ENCODE results near the gene NR2C2. TPM values are rescaled to one million over a fixed set of nuclear protein-coding genes. Genes with fewer than 3 reads are reported as not detected.
A peak's percentile ranks its signal among the peaks of the same experiment; 100 is the strongest.

NR2C2 gene
- total RNA-seq, 2 experiments from 2014 or later, result 35.9 to 62.1 TPM

DNA sequence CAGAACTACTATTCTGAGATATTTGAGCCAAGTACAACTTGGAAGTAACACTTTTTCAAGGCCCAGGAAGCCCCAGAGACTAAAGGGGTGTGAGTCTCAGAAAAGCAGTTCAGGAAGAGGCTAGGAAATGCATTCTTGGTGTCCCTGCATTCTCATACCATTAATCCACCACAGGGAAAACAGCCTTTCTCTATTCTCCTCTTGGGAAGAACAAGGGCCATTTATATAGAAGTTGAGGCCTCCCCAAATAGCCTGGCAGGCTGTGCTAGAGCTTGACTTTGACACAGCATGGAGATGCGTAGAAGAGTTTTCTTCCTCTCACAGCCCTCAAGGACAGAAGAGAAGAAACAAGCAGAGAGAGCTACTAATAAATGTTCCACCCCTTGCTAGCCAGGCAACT is 5.5 kb upstream of the NR2C2 start:
- POLR2A ChIA-PET, result no interaction called here
- CTCF ChIA-PET (ENCODE audit: unreplicated experiment), result interaction anchor here (0.6 kb wide), 1 partner anchor 73 kb away, joined by 3 read pairs; no protein-coding TSS in a partner anchor
- H4K20me1 ChIP-seq (ENCODE audit: insufficient read depth, low read length), result peaks cover 25% of the 10 kb centered on the region; the same call in 1 of the 2 replicates
- H3K36me3 ChIP-seq (ENCODE audit: insufficient read depth, low read length), result peaks cover 43% of the 10 kb centered on the region
- H3K9me2 ChIP-seq (ENCODE audit: insufficient read depth, low read length), result no peaks in the 10 kb centered on the region
- H3K79me2 ChIP-seq (ENCODE audit: insufficient read depth, low read depth, low read length), result peaks cover 33% of the 10 kb centered on the region
- no TSS peak for BruUV-seq (replicated peaks)
- H3K27ac ChIP-seq (ENCODE audit: low read depth, low read length, poor library complexity, severe bottlenecking), result no peak overlapping the region
- no peak for TF ChIP-seq EZH2phosphoT487 (IDR thresholded peaks at IDR 0.05; ENCODE audit: borderline replicate concordance, low read depth, low read length)
- peaks cover 9% of the 10 kb centered on the region for H3K4me1 ChIP-seq (ENCODE audit: insufficient read depth, low read length, poor library complexity, severe bottlenecking)
- intact Hi-C loops (cut with micrococcal nuclease; ENCODE audit: unreplicated experiment), result no loop called here
- no peak overlapping the region for H3K4me2 ChIP-seq (ENCODE audit: low read length)
- no peak overlapping the region for H3K4me3 ChIP-seq (ENCODE audit: low read depth, low read length, poor library complexity, severe bottlenecking)
- H2AFZ ChIP-seq (ENCODE audit: low read length), result no peak overlapping the region
- no peak for DNase-seq (ENCODE audit: low spot score)
- H3K9me3 ChIP-seq (ENCODE audit: low read length), result no peaks in the 10 kb centered on the region

GRCh38 chr3:14943042-14943441 is 4.3 kb upstream of the NR2C2 start:
- POLR2A ChIA-PET, result no interaction called here
- H3K4me3 ChIP-seq (ENCODE audit: low read depth, low read length, poor library complexity, severe bottlenecking), result no peak overlapping the region
- no peak for DNase-seq (ENCODE audit: low spot score)
- no peaks in the 10 kb centered on the region for H3K9me2 ChIP-seq (ENCODE audit: insufficient read depth, low read length)
- H4K20me1 ChIP-seq (ENCODE audit: insufficient read depth, low read length), result peaks cover 25% of the 10 kb centered on the region; the same call in 1 of the 2 replicates
- CTCF ChIA-PET (ENCODE audit: unreplicated experiment), result no interaction called here
- no peak overlapping the region for H3K4me2 ChIP-seq (ENCODE audit: low read length)
- no peak overlapping the region for H3K27ac ChIP-seq (ENCODE audit: low read depth, low read length, poor library complexity, severe bottlenecking)
- no TSS peak for BruUV-seq (replicated peaks)
- H3K36me3 ChIP-seq (ENCODE audit: insufficient read depth, low read length), result peaks cover 43% of the 10 kb centered on the region
- peaks cover 9% of the 10 kb centered on the region for H3K4me1 ChIP-seq (ENCODE audit: insufficient read depth, low read length, poor library complexity, severe bottlenecking)
- no peaks in the 10 kb centered on the region for H3K9me3 ChIP-seq (ENCODE audit: low read length)
- TF ChIP-seq, protein P1, sequence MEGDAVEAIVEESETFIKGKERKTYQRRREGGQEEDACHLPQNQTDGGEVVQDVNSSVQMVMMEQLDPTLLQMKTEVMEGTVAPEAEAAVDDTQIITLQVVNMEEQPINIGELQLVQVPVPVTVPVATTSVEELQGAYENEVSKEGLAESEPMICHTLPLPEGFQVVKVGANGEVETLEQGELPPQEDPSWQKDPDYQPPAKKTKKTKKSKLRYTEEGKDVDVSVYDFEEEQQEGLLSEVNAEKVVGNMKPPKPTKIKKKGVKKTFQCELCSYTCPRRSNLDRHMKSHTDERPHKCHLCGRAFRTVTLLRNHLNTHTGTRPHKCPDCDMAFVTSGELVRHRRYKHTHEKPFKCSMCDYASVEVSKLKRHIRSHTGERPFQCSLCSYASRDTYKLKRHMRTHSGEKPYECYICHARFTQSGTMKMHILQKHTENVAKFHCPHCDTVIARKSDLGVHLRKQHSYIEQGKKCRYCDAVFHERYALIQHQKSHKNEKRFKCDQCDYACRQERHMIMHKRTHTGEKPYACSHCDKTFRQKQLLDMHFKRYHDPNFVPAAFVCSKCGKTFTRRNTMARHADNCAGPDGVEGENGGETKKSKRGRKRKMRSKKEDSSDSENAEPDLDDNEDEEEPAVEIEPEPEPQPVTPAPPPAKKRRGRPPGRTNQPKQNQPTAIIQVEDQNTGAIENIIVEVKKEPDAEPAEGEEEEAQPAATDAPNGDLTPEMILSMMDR (conservative IDR thresholded peaks at IDR 0.05; ENCODE audit: low read length), result no peak
- no peak for TF ChIP-seq EZH2phosphoT487 (IDR thresholded peaks at IDR 0.05; ENCODE audit: borderline replicate concordance, low read depth, low read length)
- H3K79me2 ChIP-seq (ENCODE audit: insufficient read depth, low read depth, low read length), result peaks cover 35% of the 10 kb centered on the region
- no peak overlapping the region for H2AFZ ChIP-seq (ENCODE audit: low read length)
- intact Hi-C loops (cut with micrococcal nuclease; ENCODE audit: unreplicated experiment), result no loop called here

DNA sequence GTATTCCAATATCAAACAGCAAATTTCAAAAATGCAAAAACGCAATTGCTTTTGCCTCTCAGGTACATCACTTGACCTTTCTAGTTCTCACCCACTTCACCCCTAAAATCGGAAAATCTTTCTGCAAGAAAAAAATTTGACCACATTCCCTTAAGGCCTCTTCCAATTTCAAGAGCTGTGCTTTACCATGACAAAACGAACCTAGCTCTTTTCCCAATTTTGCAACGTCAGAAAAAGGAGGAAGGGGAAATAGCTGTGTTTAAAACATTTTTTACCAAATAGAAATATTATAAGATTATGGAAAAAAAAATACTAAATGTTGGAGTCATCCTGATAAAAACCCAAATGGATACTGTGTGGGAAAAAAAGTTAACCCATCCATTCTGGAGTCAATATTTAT is 1.1 kb upstream of the NR2C2 start:
- Histone ChIP-seq H4K20me1 (ENCODE audit: insufficient read depth, low read length) (peaks cover 25% of the 10 kb centered on the region; the same call in 1 of the 2 replicates), H3K9me3 (ENCODE audit: low read length) (no peaks in the 10 kb centered on the region), H3K4me3 (ENCODE audit: low read depth, low read length, poor library complexity, severe bottlenecking) (peak overlapping the region; percentile 81), H3K79me2 (ENCODE audit: insufficient read depth, low read depth, low read length) (peaks cover 62% of the 10 kb centered on the region), H3K27ac (ENCODE audit: low read depth, low read length, poor library complexity, severe bottlenecking) (peak overlapping the region; percentile 83), H3K4me1 (ENCODE audit: insufficient read depth, low read length, poor library complexity, severe bottlenecking) (peaks cover 30% of the 10 kb centered on the region), H2AFZ (ENCODE audit: low read length) (no peak overlapping the region), H3K36me3 (ENCODE audit: insufficient read depth, low read length) (peaks cover 65% of the 10 kb centered on the region), H3K4me2 (ENCODE audit: low read length) (peak overlapping the region; percentile 96), H3K9me2 (ENCODE audit: insufficient read depth, low read length) (no peaks in the 10 kb centered on the region)
- POLR2A ChIA-PET, result interaction anchor here (0.6 to 1.6 kb wide), 9 partner anchors 9 to 1965 kb away, joined by 3 to 10 read pairs (median 5); partner anchors contain the start of genes CCDC174 and MRPS25
- DNase-seq (ENCODE audit: low spot score), result no peak
- CTCF ChIA-PET (ENCODE audit: unreplicated experiment), result interaction anchor here (1.2 kb wide), 1 partner anchor 13 kb away, joined by 3 read pairs; no protein-coding TSS in a partner anchor
- intact Hi-C loops (cut with micrococcal nuclease; ENCODE audit: unreplicated experiment), result loop anchor here (2.0 to 5.0 kb wide), 4 partner anchors 151 to 824 kb away; partner anchors contain the start of genes CAPN7, CHCHD4, LSM3 and RBSN
- TF ChIP-seq, protein P1 (conservative IDR thresholded peaks at IDR 0.05; ENCODE audit: low read length), result no peak
- TF ChIP-seq EZH2phosphoT487 (IDR thresholded peaks at IDR 0.05; ENCODE audit: borderline replicate concordance, low read depth, low read length), result no peak
- BruUV-seq (replicated peaks), result no TSS peak

All from OCI-LY7 (cell line).